Right ventricle myocardium inferior (tissue), 1 donor: ENCODE data around the gene SORL1. TPM values are rescaled to one million over a fixed set of nuclear protein-coding genes. Genes with fewer than 3 reads are reported as not detected.

Experiments used
- ATAC-seq: fragments of 200-7000 bp; cut with Tn5 transposase; one replicate; pipeline ENCODE4 v1.9.1; 2020; ENCODE audit warnings: mild to moderate bottlenecking, moderate library complexity
- DNase-seq: peaks from one replicate; pipeline ENCODE4 v3.0.0; 2021; ENCODE audit errors: missing footprints
- intact Hi-C: fragments of 100-400 bp; cut with DNase I; formaldehyde crosslinking; loops from one replicate; pipeline ENCODE4 v1.11.0; 2022
- total RNA-seq: library from RNA; stranded (reverse); fragmentation: NEBNext Ultra II Directional; extraction: Animal tissue kit (Norgen Biotek cat#: 25700); gene quantifications from one replicate; pipeline ENCODE4 v1.2.1, GENCODE V29; 2021
- donor health status: DM: no; HTN: yes; CAD: no; lungs with severe emphysema.

The SORL1 gene
- total RNA-seq, 1 donor from 2014 or later: 6.1 TPM

DNA sequence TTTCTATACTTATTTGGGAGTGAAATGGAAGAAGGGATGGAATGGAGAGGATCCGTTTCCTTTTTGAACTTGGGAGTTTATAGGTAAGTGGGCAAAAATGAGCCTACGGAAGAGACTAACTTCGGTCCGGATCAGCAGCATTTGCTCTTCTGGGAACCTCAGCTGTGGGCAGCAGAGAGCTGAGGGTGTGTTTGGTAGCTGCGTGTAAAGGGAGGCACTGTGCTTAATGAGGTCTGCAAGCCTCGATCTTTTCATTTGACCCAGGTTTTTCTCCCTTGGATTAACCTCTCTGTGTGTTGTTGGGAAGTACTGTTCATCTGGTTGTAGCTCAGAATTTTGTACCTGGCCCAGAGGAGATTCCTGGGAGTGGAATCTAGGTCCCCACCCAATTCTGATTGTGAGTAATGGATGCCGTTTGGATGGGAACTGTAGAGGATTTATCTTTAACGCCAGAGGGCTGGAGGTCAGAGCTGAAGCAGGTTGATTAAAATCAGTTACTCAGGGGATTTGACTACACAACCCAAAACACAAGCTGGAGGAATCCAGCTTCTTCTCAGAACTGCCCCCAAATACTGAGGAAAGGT, 202.2 kb downstream of the SORL1 start:
- intact Hi-C loops: loop anchor here (2.0 to 5.0 kb wide), 2 partner anchors 786 to 928 kb away; no protein-coding TSS in a partner anchor
- ATAC-seq (no peak), DNase-seq (no peak)

DNA sequence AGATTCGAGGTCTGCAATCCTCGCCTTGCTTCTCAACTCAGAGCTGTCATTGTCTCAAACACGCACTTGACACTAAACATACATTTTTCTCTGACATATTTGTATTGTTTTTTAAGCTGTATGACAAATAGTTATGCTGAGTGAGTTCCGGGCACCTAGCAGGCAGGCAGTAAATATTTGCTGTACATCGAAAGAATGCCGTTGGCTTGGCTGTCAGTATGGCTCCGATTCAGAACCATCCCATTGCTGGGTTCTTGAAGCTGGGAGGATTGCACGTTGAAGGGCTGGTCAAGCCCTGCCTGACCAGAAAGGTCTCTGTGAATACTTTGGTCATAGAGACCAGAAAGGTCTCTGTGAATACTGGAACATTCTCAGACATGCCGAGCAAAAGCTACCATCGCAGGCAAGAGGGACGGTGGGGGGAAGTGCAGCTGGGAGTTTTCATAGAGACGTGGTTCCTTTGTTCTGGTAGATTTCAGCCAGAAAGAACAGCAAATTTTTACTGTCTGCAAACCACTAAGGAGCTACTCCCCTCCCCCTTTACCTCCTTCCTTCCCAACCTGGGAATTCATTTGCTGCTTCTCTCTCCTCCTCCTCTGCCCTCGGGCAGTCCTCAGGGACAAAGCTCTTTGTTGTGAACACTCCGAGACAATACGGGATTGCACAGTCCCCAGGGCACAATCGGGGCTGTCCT, 202.9 kb downstream of the SORL1 start:
- intact Hi-C loops: loop anchor here (1.0 to 5.0 kb wide), 5 partner anchors 237 to 927 kb away; no protein-coding TSS in a partner anchor
- ATAC-seq: no peak

DNA sequence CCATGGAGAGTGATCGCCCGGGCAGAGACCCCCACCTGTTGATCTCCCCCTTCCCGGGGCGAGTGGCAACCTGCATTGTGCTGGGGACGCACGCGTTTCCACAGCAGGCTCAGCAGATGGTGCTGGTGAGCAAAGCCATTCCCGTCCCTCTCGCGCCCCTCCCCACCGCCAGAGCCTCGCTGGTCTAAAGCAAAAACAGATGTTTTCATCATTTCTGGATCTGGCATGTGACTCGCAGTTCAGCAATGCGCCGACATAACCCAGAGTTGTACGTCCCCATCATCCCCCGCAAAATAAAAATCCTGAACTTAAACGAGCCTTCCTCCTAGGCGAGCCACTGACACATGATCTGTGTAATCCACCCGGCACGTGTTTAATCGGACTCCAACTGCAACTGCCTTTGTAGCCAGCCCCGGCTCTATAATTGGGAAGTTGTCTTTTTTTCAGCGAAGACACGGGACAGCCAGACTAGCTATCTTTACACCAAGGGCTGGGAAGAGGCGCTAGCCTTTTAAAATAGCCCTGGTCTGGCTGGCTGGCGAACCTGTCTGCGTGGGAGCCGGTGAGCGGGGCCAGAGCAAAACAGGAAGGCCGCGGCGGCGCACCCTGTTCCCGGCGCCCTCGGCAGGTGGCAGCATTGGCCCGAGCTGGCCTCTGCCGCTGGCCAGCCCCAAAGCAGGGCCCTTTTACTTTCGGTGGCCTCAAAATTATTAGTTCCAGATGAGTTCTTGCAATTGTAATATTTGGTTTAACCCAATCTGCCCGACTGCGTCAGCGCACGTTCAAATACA, 203.6 kb downstream of the SORL1 start:
- intact Hi-C loops: loop anchor here (1.0 to 5.0 kb wide), 5 partner anchors 237 to 850 kb away; no protein-coding TSS in a partner anchor
- ATAC-seq: peak; percentile 96

More for the DNA sequence above, 202.9 kb downstream of the SORL1 start:
- DNase-seq: no peak

DNA sequence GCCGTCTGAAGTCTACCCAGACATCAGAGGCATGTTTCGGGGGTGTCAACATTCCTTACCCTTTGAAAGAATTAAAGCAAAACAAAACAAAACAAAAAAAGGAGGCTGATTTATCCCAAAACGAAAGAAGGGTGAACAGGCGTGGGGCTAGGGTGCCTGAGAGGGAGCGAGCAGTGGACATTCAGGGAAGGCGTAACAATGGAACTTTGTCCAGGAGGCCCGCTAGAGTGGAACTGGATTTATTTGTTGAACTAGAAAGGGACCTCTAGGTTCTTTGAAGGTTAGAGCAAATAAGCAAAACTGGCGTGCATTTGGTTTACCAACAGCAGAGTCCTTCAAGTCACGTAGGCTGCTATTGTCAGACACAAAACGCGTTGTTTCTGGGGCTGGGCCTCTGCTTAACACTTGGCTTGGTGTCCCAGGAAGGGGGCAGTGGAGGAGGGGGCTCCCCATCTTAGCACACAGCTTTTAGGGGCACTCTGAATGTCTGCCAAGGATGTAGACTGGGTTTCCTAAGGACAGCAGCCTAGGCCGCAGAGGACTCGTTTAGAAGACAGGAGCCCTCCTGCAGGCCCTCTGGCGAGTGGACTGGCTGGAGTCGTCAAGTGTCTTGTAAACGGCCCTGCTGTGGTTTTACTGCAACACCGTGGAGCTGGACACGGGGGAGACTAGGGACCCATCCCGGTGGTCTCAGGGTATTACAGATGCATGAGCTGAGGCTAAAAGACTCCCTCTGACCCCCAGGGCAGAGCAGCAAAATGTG, 204.4 kb downstream of the SORL1 start:
- ATAC-seq: peak; percentile 6
- DNase-seq: no peak
- intact Hi-C loops: loop anchor here (1.0 to 5.0 kb wide), 2 partner anchors 236 to 444 kb away; no protein-coding TSS in a partner anchor

More for the DNA sequence above, 203.6 kb downstream of the SORL1 start:
- peak; percentile 94 for DNase-seq

DNA sequence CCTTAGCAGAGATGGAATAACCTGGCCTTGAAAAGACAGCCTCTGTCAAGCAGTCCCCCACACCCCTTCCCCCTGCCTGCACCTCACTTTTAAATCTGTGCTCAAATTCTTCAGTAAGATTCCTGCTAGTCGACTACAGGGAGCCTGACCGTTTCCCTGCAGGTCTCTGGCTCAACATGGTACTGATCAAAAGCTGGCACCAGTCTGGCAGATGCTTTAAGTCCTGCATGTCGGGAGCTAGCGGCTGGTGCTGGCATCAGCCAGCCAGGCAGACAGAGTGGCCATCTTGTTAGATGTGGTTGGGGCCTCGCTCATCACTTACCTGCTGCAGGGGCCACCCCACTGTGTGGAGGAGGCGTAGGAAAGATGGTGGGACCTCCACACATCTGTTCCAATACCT, 205.0 kb downstream of the SORL1 start:
- intact Hi-C loops: loop anchor here (5.0 kb wide), 1 partner anchor 235 kb away; no protein-coding TSS in a partner anchor
- ATAC-seq (no peak), DNase-seq (no peak)

DNA sequence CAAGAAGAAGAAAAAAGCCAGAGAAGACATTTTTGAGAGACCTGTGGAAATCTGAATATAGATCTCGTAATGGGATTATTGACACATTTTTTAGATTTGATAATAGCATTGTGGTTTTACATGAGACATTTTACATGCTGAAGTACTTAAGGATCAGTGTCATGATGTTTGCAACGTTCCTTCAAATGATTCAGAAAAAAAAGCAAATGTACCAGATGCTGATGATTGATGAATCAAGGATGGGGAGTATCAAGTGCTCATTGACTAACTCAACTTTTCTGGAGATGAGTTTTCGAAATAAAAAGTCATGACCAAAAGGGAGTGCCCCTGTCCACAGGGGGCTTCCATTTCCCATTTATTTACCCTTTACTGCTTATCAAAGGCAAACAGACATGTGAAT, 207.7 kb downstream of the SORL1 start:
- DNase-seq: no peak
- intact Hi-C loops: loop anchor here (2.0 to 5.0 kb wide), 2 partner anchors 232 to 271 kb away; no protein-coding TSS in a partner anchor
- ATAC-seq: no peak

DNA sequence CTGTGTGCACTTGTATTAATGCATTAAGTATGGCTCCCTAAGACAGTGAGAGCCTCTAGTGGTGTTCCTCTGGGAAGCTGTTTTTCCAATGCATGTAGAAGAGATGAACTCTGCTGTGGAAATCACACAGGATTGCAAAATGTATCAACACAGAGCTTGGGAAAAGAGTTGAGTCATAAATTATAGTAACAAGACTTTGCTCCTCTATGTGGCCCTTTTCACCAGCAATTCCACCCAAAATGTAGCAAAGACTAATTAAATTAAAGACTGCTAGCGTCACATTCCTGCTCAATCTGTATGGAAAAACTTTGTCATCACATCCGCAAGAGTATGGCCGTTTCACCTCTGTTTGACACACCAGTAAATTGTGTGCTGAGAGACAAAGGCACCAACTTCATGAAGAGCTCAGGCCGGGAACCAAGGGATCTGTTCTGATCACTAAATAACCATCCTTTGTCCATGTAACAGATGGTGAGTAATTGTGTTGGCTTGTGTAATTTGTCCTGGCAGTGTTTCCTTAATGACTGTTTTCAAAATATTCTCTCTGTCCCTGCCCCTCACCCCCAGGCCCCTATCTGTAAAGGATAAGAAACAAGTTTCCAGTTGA, 209.9 kb downstream of the SORL1 start:
- intact Hi-C loops: no loop called here
- peak; percentile 66 for ATAC-seq
- DNase-seq: no peak

DNA sequence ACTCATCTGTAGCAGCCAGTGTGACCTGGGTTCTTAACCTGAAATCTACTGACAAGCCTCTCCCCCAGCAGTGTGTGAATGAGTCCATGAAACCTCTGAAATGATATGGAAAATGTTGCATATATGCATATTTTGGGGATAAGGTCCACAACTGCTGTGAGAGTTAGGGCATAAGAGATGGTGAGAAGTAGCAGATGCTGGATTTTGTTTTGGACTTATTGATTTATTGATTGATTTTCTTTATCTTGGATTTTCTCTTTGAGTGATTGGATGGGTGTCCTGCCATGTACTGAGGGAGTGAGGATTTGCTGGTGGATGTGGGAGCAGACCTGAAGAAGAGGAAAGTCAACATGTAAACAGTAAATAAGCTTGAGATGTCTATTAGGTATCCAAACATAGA, 212.0 kb downstream of the SORL1 start:
- ATAC-seq (no peak), DNase-seq (no peak)
- intact Hi-C loops: no loop called here

DNA sequence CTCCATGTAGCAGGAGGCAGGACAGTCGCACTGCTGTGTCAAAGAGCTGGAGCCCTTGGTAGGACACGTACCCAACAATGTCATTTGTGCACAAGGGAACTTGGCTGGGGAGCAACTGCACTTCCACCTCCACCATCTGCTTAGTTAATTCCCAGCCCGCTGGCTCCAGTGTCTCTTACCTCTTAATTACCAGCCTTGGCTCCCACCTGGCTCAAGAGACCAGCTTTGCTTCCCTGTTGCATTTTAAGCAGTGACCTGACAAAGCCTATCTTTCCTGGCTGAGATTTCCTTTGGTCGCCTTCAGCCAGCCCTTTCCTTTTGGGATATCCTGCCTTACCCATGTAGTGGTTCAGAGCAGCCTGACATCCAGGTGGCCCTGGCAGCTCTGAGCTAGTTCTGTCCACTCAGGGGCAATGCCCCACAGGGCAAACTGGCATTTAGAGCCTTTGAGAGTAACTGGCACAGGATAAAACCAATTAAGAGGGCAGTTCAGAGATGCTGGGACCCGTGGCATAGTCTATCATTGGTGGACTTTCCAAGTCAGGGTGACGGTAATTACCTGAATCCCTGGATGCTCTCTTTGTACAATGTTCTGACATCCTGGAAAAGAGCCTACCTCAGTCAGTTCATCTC, 213.2 kb downstream of the SORL1 start:
- intact Hi-C loops: no loop called here
- no peak for ATAC-seq
- no peak for DNase-seq

DNA sequence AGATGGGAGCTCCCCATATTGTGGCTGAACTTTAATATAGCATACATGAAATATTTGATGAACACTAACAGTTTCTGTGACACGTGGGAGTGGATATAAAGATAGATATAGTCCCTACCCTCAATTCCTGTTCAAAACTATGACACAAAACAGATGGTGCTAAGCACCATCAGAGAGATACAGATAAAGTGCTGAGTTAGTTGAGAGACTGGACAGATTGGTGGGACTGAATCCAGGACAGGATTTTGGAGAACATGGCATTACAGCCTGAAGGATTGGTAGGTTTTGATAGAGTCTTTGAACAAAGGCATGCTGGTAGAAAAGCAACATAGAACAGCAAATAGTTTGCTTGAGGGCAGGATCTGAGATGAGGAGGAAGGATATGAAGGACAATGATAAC, 215.7 kb downstream of the SORL1 start:
- no peak for DNase-seq
- intact Hi-C loops: no loop called here
- ATAC-seq: no peak

DNA sequence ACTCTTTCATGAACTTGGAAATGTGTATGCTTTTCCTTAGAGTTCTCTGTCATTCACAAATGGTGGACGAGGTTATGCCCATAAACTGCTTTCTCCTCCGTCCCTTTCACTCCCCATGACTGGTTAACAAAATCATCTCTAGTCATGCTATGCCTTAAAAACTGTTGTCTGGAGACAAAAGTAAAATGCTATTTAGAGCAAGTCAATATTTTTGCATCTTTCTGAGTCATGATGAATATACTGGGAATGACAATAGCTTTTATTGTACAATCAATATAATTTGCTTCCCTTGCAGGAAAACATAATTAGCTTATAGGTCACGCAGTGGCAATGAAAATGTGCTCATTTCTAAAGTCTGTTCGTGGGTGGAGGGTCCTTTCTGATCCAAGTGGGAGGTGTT, 217.3 kb downstream of the SORL1 start:
- no peak for ATAC-seq
- DNase-seq: no peak
- intact Hi-C loops: no loop called here

DNA sequence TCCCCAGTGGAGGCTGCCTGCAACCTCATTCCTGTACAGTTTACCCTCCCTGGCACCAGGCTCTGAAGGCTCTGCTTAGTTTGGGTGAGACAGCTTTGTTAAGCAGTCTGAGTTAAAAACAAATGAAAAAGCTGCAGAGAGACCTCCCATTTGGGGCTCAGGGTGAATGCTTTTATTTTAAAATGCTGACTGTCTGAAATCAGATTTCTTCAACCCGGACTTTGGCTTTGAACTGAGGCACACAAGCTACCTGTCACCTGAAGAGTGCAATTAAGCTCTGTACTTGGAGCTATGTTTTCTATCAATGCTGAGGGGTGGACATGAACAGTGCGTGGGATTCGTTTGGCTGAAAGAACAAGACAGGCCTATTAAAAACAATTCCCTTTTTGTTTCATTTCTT, 218.2 kb downstream of the SORL1 start:
- DNase-seq: no peak
- ATAC-seq: no peak
- intact Hi-C loops: no loop called here

DNA sequence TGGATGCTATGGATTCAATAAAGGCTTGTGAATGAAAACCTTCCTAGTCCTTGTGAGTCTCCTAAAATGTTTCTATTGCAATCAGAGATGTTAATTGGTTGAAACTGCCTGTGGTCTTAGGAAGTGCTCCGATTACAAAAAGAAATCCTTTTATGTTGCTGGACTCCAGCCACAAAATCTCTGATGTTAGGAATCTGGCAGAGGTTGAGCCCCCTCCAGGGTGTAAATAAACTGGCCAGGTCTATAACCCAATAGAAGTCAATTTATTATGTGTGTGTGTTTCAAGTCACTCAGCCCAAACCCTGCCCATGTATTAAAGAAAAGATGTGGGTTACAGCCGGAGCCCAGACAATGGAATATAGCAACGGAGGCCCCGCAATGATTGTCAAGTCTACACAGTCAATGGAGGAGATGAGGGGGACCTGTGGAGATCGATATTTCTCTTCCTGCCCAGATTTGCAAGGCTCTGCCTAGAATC, 218.7 kb downstream of the SORL1 start:
- ATAC-seq (no peak), DNase-seq (no peak)
- intact Hi-C loops: no loop called here

DNA sequence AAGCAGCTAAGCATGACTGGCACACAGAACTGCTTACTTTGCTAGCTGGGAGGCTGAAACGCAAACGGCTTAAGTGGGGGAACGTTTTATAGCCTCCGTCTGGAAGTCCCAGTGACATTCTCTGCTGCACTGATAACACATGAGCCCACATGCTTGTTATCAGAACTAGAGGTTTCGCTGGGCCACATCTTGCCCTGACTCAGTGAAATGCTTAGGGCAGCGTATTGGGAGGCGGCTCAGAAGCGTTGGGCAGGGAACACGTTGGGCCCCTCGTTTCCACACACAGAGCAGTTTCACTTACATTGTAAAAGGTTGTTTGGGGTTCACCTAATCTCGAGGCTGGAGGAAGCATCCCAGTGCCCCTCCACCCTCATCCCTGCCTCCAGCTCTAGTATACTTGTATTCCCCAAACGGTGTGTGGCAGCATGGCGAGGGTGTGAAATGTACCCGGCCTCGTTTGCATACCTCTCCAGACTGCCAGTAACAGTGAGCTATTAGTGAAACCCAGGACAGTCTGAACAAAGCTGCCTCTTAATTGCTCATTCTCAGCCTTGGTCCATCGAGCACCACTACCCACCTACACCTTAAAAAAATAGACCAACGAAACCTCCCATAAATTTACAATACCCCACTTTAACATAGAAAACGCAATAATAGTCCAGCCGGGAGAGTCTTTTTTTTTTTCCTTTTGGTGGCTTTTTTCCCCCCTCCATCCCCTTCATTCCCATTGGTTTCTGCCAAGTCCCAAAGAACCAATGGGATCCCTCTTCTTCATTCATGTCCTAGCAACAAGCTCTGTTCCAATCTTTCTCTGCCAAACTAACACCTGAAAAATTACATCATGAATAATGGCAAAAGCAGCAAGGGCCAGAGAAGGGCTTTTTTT, 219.4 kb downstream of the SORL1 start:
- intact Hi-C loops: no loop called here
- peak; percentile 37 for ATAC-seq
- no peak for DNase-seq

DNA sequence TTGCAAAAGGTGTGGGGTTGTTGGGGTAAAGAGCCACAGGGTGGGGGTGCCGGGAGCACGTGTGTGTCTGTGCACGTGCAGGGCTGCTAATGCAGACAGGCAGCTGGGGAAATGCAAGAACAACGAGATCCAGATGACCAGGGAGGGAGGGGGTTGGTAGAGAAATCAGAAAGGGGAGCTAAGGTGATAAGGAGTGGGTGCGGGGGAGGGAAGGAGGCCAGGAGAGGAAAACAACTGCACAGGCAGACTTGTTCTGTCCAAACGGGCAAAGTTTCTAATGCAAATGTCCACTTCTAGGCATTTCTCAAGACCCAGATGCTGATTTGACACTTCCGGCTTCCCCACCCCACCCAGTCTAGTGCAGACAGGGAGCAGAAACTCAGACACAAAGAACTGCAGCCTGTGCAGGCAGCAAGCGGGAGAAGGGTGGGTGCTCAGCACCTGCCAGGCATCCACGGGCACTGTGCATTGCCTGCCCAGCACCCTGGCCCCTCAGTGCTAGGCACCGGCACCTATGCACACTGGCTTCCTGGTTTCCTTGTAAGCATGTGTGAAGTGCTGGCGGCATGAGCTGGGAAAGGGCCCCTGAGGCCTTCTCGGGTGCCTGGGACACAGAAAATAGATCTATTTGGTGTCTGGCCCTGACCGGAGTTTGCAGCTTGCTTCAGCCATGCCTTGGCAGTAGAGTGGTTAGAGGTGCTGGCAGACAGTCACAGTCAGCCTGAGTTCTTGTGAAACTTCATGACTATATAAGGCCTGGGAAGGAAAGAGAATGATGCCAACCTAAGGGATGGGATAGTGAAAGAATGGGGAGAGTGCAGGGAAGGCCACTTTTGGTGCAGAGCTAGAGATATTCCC, 220.7 kb downstream of the SORL1 start:
- intact Hi-C loops: no loop called here
- DNase-seq (peak; percentile 66), ATAC-seq (peak; percentile 65)
